ENCODE results near the gene ZNF688.
A peak's percentile ranks its signal among the peaks of the same experiment; 100 is the strongest.
"Not testable (repeated sequence)": the region's sequence is repeated elsewhere in the genome, so short reads cannot be mapped to it uniquely, and the experiment has no call there.

ZNF688 gene

GRCh38 chr16:30557707-30557956 is 13.9 kb downstream of the ZNF688 start:
- DNase-seq (ENCODE audit: low spot score) = no peak

- no peak for DNase-seq (ENCODE audit: low spot score)
Measured at GRCh38 chr16:30556125-30556473, 15.4 kb downstream of the ZNF688 start.

GRCh38 chr16:30555315-30556124 is 16.0 kb downstream of the ZNF688 start:
- no peak for DNase-seq (ENCODE audit: low spot score)

GRCh38 chr16:30554557-30555314 is 16.8 kb downstream of the ZNF688 start:
- DNase-seq (ENCODE audit: low spot score) = no peak

GRCh38 chr16:30553393-30553899 is 18.1 kb downstream of the ZNF688 start:
- DNase-seq (ENCODE audit: low spot score) = no peak

- no peak for DNase-seq (ENCODE audit: low spot score)
Measured at GRCh38 chr16:30552956-30553355, 18.6 kb downstream of the ZNF688 start.

GRCh38 chr16:30551781-30552180 is 19.7 kb downstream of the ZNF688 start:
- no peak for DNase-seq (ENCODE audit: low spot score)

- DNase-seq (ENCODE audit: low spot score) = no peak
Measured at GRCh38 chr16:30548416-30549253, 22.9 kb downstream of the ZNF688 start.

- no peak for DNase-seq (ENCODE audit: low spot score)
Measured at GRCh38 chr16:30546115-30546514, 25.4 kb downstream of the ZNF688 start.

GRCh38 chr16:30543067-30543466 is 28.4 kb downstream of the ZNF688 start:
- DNase-seq (ENCODE audit: low spot score) = no peak

- no peak for DNase-seq (ENCODE audit: low spot score)
Measured at GRCh38 chr16:30541502-30542329, 29.8 kb downstream of the ZNF688 start.

- DNase-seq (ENCODE audit: low spot score) = not testable (repeated sequence)
Measured at GRCh38 chr16:30540916-30541464, 30.5 kb downstream of the ZNF688 start.

GRCh38 chr16:30539986-30540526 is 31.5 kb downstream of the ZNF688 start:
- DNase-seq (ENCODE audit: low spot score) = not testable (repeated sequence)

GRCh38 chr16:30539000-30539964 is 32.2 kb downstream of the ZNF688 start:
- DNase-seq (ENCODE audit: low spot score) = no peak

GRCh38 chr16:30536391-30537024 is 35.0 kb downstream of the ZNF688 start:
- DNase-seq (ENCODE audit: low spot score) = not testable (repeated sequence)

- peak; percentile 75 for DNase-seq (ENCODE audit: low spot score)
Measured at GRCh38 chr16:30535777-30536190, 35.7 kb downstream of the ZNF688 start.

GRCh38 chr16:30535106-30535776 is 36.3 kb downstream of the ZNF688 start:
- no peak for DNase-seq (ENCODE audit: low spot score)

GRCh38 chr16:30534368-30535105 is 37.0 kb downstream of the ZNF688 start, which contains the start of gene ZNF747:
Gene ZNF747 (minus strand): TSS chr16:30534858. CDS start chr16:30534679, 179 bp downstream.
- DNase-seq (ENCODE audit: low spot score) = peak; percentile 81
